DMS53 (cell line): ENCODE measurements around the gene MMP14.
A peak's percentile ranks its signal among the peaks of the same experiment; 100 is the strongest.

Experiments used
- DNase-seq: peaks from one replicate; lab custom pipeline; 2025; lab: John Stamatoyannopoulos, UW

The MMP14 gene

DNA sequence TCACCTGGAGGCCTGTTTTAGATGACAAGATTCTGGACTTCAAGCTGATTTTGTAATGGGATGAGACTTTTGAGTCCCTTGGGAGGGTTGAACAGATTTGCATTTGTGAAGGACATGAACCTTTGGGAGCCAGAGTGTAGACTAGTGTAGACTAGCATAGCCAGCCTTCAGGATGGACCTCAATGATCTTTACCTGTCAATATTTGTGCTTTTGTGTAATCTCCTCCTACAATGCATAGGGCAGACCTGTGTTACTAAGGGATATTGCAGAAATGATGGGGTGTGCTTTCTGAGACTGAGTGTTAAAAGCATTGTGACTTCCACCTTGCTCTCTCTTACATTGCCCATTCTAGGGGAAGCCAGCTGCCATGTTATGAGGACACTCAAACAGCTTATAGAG is 25.3 kb downstream of the MMP14 start:
- no peak for DNase-seq

DNA sequence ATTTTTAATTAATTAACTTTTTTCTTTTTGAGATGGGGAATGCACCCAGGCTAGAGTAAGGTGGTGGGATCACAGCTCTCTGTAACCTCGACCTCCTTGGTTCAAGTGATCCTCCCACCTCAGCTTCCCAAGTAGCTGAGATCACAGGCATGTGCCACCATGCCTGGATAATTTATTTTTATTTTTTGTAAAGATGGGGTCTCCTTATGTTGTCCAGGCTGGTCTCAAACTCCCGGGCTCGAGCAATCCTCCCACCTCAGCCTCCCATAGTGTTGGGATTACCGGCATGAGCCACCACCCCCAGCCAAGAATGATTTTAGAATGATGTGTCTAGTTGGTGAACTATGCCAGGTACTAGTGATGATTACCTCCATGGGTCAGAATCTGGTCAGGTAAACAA is 28.6 kb downstream of the MMP14 start:
- DNase-seq = no peak

GRCh38 chr14:22865424-22866405 is 29.3 kb downstream of the MMP14 start:
- DNase-seq = no peak

- DNase-seq = no peak
Measured at GRCh38 chr14:22866874-22867273, 30.5 kb downstream of the MMP14 start.

GRCh38 chr14:22870811-22871223 is 34.4 kb downstream of the MMP14 start:
- DNase-seq = no peak

- DNase-seq = peak; percentile 96
Measured at GRCh38 chr14:22871224-22872032, 35.0 kb downstream of the MMP14 start, which contains the start of gene LRP10. Gene LRP10 (plus strand): TSS chr14:22871740. CDS start chr14:22872304, 564 bp downstream.

GRCh38 chr14:22872033-22872832 is 35.8 kb downstream of the MMP14 start:
- DNase-seq = peak; percentile 85

DNA sequence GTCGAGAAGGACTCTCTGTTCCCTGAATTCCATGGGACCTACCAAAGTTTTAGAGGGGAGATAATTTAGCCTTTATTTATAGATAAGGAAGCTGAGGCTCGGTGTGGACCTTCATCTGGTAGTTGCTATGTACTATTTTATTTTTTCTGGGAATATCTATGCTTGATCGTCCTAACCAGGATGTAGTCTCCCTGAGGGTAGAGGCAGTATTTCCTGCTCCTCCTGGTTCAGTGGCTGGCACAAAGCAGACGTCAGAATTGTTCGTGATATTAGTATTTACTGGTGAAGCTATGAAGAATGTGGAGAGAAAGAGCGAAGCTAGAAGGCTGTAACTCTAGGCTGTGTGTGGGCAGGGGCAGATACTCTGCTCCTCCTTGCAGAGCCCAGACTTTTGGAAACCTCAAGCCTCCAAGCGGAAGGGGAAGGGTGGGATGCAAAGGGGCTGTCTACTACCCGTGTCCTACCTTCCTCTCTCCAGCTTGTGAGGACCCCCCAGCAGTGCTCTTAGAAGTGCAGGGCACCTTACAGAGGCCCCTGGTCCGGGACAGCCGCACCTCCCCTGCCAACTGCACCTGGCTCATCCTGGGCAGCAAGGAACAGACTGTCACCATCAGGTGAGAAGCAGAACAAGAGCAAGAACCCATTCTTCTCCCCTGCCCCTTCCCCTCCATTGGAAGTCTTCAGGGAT is 36.6 kb downstream of the MMP14 start:
- DNase-seq = no peak

- DNase-seq = no peak
Measured at GRCh38 chr14:22875003-22875747, 38.8 kb downstream of the MMP14 start.

DNA sequence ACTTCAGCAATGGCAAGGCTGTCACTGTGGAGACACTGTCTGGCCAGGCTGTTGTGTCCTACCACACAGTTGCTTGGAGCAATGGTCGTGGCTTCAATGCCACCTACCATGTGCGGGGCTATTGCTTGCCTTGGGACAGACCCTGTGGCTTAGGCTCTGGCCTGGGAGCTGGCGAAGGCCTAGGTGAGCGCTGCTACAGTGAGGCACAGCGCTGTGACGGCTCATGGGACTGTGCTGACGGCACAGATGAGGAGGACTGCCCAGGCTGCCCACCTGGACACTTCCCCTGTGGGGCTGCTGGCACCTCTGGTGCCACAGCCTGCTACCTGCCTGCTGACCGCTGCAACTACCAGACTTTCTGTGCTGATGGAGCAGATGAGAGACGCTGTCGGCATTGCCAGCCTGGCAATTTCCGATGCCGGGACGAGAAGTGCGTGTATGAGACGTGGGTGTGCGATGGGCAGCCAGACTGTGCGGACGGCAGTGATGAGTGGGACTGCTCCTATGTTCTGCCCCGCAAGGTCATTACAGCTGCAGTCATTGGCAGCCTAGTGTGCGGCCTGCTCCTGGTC is 39.4 kb downstream of the MMP14 start:
- no peak for DNase-seq

GRCh38 chr14:22877000-22877501 is 40.7 kb downstream of the MMP14 start:
- DNase-seq = no peak

DNA sequence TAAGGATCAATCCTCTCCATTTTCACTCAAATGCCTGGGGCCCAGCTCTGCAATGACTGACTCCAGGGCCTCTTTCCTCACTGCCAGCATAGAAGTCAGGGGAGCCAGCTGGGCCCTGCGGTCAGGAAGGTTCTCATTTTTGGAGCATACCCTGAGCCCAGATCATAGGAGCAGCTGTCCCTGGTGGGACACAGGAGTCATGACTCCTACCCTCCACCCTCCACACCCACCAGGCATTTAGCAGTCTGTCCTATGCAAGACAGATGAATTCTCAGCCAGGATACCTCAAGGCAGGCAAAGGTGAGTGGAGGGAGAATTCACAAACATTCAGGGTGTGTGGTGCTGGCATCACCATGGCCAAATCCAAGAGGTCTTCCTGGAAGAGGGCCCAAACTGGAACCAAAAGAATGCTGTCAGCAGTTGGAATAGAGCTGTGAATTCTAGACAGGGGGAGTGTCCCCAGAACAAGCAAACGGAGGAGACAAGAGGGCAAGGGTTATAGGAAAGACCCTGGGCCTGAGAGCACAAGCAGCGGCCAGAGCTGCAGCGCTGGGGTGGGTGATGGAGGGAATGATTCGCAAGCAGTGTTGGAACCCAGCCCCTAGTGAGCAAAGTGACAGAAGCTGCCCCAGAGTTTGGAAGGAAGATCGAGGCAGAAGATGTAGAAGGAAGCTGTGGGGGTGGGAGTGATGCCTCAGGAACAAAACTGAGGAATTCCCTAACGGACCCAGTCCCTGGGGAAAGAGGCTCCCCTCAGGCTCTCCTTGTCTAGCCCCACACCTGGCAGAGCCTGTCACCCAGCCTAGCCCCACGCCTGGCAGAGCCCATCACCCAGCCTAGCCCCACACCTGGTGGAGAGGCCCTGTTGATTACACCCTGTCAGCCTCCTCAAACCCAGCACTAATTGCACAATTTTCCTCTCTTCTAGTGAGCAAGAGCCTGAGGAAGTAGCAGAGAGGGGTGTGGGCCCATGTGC is 42.2 kb downstream of the MMP14 start:
- no peak for DNase-seq

GRCh38 chr14:22882064-22882463 is 45.7 kb downstream of the MMP14 start:
- no peak for DNase-seq

- peak; percentile 82 for DNase-seq
Measured at GRCh38 chr14:22882529-22883172, 46.3 kb downstream of the MMP14 start.

DNA sequence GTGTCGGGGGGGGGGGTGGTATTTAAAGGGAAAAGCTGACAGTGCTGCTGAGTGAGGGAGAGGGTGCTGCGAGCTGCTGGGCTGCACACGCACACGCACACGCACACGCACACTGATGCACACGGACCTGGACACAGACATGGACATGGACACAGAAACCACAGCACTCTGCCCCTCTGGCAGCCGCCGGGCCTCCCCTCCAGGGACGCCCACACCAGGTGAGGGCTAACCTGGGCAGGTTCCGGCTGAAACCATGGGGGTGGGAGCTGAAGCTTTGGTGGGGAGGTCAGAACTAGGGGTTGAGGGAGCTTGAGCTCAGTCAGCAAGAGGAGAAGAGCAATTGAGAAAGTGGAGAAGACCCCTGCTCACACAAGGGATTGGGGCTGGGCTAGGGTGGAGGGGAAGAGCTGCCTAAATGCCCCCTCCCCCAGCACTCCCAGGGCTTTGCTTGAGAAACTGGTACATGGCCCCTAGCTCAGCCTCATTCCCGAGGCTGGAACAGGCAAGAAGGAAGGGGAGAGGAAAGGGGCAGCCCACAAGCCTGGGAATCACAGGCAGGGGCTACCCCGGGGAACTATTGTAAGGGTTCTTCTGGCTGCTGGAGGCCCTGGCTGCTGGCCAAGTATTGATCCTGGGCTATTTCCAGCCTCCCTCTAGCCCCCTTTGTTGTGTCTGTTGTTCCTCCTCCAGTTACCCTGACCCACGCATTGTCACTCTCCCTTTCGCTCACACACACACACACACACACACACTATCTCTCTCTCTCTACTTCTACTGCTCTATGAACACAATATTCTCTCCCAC is 47.0 kb downstream of the MMP14 start, which contains the start of gene REM2:
TSS of gene REM2 (plus strand) at position 50 of the 804 bp plus-strand sequence. CDS start at position 116, 66 bp downstream.
- peak; percentile 36 for DNase-seq

- no peak for DNase-seq
Measured at GRCh38 chr14:22884076-22884737, 47.8 kb downstream of the MMP14 start.
